Fibroblast of lung (primary cell): ENCODE measurements around the gene GPD1. TPM values are rescaled to one million over a fixed set of nuclear protein-coding genes. Genes with fewer than 3 reads are reported as not detected.

Experiments used
- DNase-seq, 2 donors: peaks; one replicate each; pipeline versions ENCODE4 v3.0.0 to v3.0.0-alpha.2; 2010; ENCODE audit warnings: low read depth in 2 of 2
- H2AFZ ChIP-seq: 2 replicates; pipeline ENCODE4 v1.5.1; 2012; ENCODE audit warnings: low read length, control low read depth, inconsistent platforms
- H3K27ac ChIP-seq: 2 replicates; pipeline ENCODE4 v1.5.1; 2011; ENCODE audit warnings: low read length, control low read depth; ENCODE audit not compliant: insufficient read depth
- H3K27me3 ChIP-seq: 2 replicates; pipeline ENCODE4 v1.5.1; 2011; ENCODE audit warnings: mild to moderate bottlenecking, low read length; ENCODE audit not compliant: control insufficient read depth, insufficient read depth
- H3K36me3 ChIP-seq: 2 replicates; pipeline ENCODE4 v1.5.1; 2011; ENCODE audit warnings: low read length; ENCODE audit not compliant: control insufficient read depth, insufficient read depth
- H3K4me1 ChIP-seq: 2 replicates; pipeline ENCODE4 v1.5.1; 2011; ENCODE audit warnings: low read length; ENCODE audit not compliant: control insufficient read depth, insufficient read depth; ENCODE audit errors: extremely low read depth
- H3K4me2 ChIP-seq: 2 replicates; pipeline ENCODE4 v1.5.1; 2011; ENCODE audit warnings: low read length, control low read depth; ENCODE audit not compliant: insufficient read depth; ENCODE audit errors: extremely low read depth
- H3K4me3 ChIP-seq, 4 experiments: fragments of 200-600 bp in 1 of 4; sonication (generic) in 1 of 4; replicated peaks in 1 of 4; 2 replicates each; pipeline ENCODE4 v1.5.1; 2011 to 2016; ENCODE audit warnings: low read length in 4 of 4, low read depth in 3 of 4, mild to moderate bottlenecking in 3 of 4, control low read depth in 2 of 4, inconsistent platforms in 1 of 4, mixed read lengths in 1 of 4; ENCODE audit not compliant: insufficient read depth in 1 of 4; ENCODE audit errors: control extremely low read depth in 1 of 4
- H3K79me2 ChIP-seq: 2 replicates; pipeline ENCODE4 v1.5.1; 2012; ENCODE audit warnings: mild to moderate bottlenecking, low read length, inconsistent platforms; ENCODE audit not compliant: control insufficient read depth, insufficient read depth
- H3K9ac ChIP-seq: 2 replicates; pipeline ENCODE4 v1.5.1; 2011; ENCODE audit warnings: mild to moderate bottlenecking, low read length, control low read depth; ENCODE audit not compliant: insufficient read depth
- H3K9me3 ChIP-seq: 2 replicates; pipeline ENCODE4 v1.5.1; 2012; ENCODE audit warnings: low read depth, low read length; ENCODE audit not compliant: control insufficient read depth, insufficient read depth
- H4K20me1 ChIP-seq: 2 replicates; pipeline ENCODE4 v1.5.1; 2011; ENCODE audit warnings: low read length; ENCODE audit not compliant: control insufficient read depth, insufficient read depth; ENCODE audit errors: extremely low read depth
- CTCF ChIP-seq, 2 donors: IDR thresholded peaks in 1 of 2; conservative IDR thresholded peaks in 1 of 2; 1 replicate in 1 of 2; 2 replicates in 1 of 2; pipeline ENCODE4 v1.5.1; 2011 to 2012; ENCODE audit warnings: low read length in 2 of 2, control low read depth in 1 of 2, inconsistent platforms in 1 of 2, low read depth in 1 of 2, mild to moderate bottlenecking in 1 of 2
- EZH2 ChIP-seq: IDR thresholded peaks from 2 replicates; pipeline ENCODE4 v1.5.1; 2012; ENCODE audit warnings: low read length, control low read depth, mild to moderate bottlenecking; ENCODE audit errors: missing control alignments
- polyA plus RNA-seq, 2 donors: library from polyadenylated mRNA; depleted of rRNA in 1 of 2; stranded (reverse) in 1 of 2; unstranded in 1 of 2; fragments of >200 nt; gene quantifications; 2 replicates each; pipeline ENCODE4 v1.2.1, GENCODE V29; 2011 to 2012; ENCODE audit warnings: missing spikeins in 1 of 2
- total RNA-seq: library from RNA; depleted of rRNA; stranded (reverse); fragments of >200 nt; gene quantifications from 2 replicates; pipeline ENCODE4 v1.2.1, GENCODE V29; 2014

GPD1 gene
- total and polyA plus RNA-seq, 2 donors (not counting 1 experiment from before 2014, with no cell fraction given), result under 0.01 to 0.03 TPM

- Histone ChIP-seq H3K36me3 (no peaks in the 10 kb centered on the region), H3K27me3 (peaks cover 2% of the 10 kb centered on the region), H3K79me2 (peaks cover under 1% of the 10 kb centered on the region), H3K4me2 (no peak overlapping the region), H3K4me3 (no peak overlapping the region), H3K9me3 (no peaks in the 10 kb centered on the region), H4K20me1 (no peaks in the 10 kb centered on the region), H3K9ac (no peak overlapping the region), H2AFZ (no peak overlapping the region), H3K27ac (no peak overlapping the region), H3K4me1 (peaks cover 12% of the 10 kb centered on the region)
- no peak for DNase-seq
- TF ChIP-seq CTCF (conservative IDR thresholded peaks at IDR 0.05 in 1 of 2, IDR thresholded peaks at IDR 0.05 in 1 of 2; ENCODE audit: low read depth in 1 of 2, low read length in 2 of 2) (no peak), EZH2 (no peak)
Observed at GRCh38 chr12:50107416-50108268, 3.8 kb downstream of the GPD1 start.

- Histone ChIP-seq H4K20me1 (no peaks in the 10 kb centered on the region), H3K79me2 (peaks cover 11% of the 10 kb centered on the region), H3K27ac (no peak overlapping the region), H3K9me3 (no peaks in the 10 kb centered on the region), H3K9ac (no peak overlapping the region), H3K4me2 (no peak overlapping the region), H3K36me3 (no peaks in the 10 kb centered on the region), H3K27me3 (peaks cover 2% of the 10 kb centered on the region), H3K4me1 (peaks cover 14% of the 10 kb centered on the region), H2AFZ (no peak overlapping the region), H3K4me3 (no peak overlapping the region)
- TF ChIP-seq EZH2 (no peak), CTCF (conservative IDR thresholded peaks at IDR 0.05 in 1 of 2, IDR thresholded peaks at IDR 0.05 in 1 of 2; ENCODE audit: low read depth in 1 of 2, low read length in 2 of 2) (no peak)
- no peak for DNase-seq
Observed at GRCh38 chr12:50109319-50109718, 5.5 kb downstream of the GPD1 start.

- peak overlapping the region; percentile 81 for H2AFZ ChIP-seq
- H3K9ac ChIP-seq, result no peak overlapping the region
- no peak overlapping the region for H3K4me3 ChIP-seq
- H3K9me3 ChIP-seq, result no peaks in the 10 kb centered on the region
- H3K27ac ChIP-seq, result no peak overlapping the region
- DNase-seq, result no peak
- H4K20me1 ChIP-seq, result no peaks in the 10 kb centered on the region
- H3K36me3 ChIP-seq, result no peaks in the 10 kb centered on the region
- peaks cover 14% of the 10 kb centered on the region for H3K4me1 ChIP-seq
- H3K79me2 ChIP-seq, result peaks cover 16% of the 10 kb centered on the region
- no peak overlapping the region for H3K4me2 ChIP-seq
- TF ChIP-seq CTCF (conservative IDR thresholded peaks at IDR 0.05 in 1 of 2, IDR thresholded peaks at IDR 0.05 in 1 of 2; ENCODE audit: low read depth in 1 of 2, low read length in 2 of 2), result no peak
- peaks cover 2% of the 10 kb centered on the region for H3K27me3 ChIP-seq
Observed at GRCh38 chr12:50110127-50110761, 6.4 kb downstream of the GPD1 start.
